ENCODE results near the gene CBR3.
"Not testable (repeated sequence)": the region's sequence is repeated elsewhere in the genome, so short reads cannot be mapped to it uniquely, and the experiment has no call there.

The CBR3 gene

GRCh38 chr21:36096398-36097290 is 38.2 kb upstream of the CBR3 start:
- Histone ChIP-seq H3K4me1 (peaks cover 0 to 14% (median 8%) of the 10 kb centered on the region in 4 donors), H3K36me3 (no peaks in the 10 kb centered on the region), H3K9me3 (no peaks in the 10 kb centered on the region), H3K27ac (no peak overlapping the region), H3K4me3 (no peak overlapping the region), H3K27me3 (no peaks in the 10 kb centered on the region)
- no peak for DNase-seq
- no peak for TF ChIP-seq CTCF (IDR thresholded peaks at IDR 0.05)
- intact Hi-C loops (cut with DNase I; ENCODE audit: low total_unique reads): no loop called here

GRCh38 chr21:36097427-36098181 is 37.3 kb upstream of the CBR3 start:
- H3K27ac ChIP-seq: peak overlapping the region in 1 of 2 donors; percentile 37
- no peak for TF ChIP-seq CTCF (IDR thresholded peaks at IDR 0.05)
- H3K9me3 ChIP-seq: no peaks in the 10 kb centered on the region
- DNase-seq: no peak
- H3K27me3 ChIP-seq: no peaks in the 10 kb centered on the region
- no peaks in the 10 kb centered on the region for H3K36me3 ChIP-seq
- intact Hi-C loops (cut with DNase I; ENCODE audit: low total_unique reads): no loop called here
- no peak overlapping the region for H3K4me3 ChIP-seq
- H3K4me1 ChIP-seq: peaks cover 0 to 14% (median 8%) of the 10 kb centered on the region in 4 donors

- DNase-seq: no peak
- Histone ChIP-seq H3K27ac (no peak overlapping the region), H3K4me3 (no peak overlapping the region), H3K9me3 (no peaks in the 10 kb centered on the region), H3K27me3 (no peaks in the 10 kb centered on the region), H3K4me1 (peaks cover 0 to 14% (median 8%) of the 10 kb centered on the region in 4 donors), H3K36me3 (no peaks in the 10 kb centered on the region)
- intact Hi-C loops (cut with DNase I; ENCODE audit: low total_unique reads): no loop called here
- TF ChIP-seq CTCF (IDR thresholded peaks at IDR 0.05): no peak
Measured at GRCh38 chr21:36098182-36098532, 36.7 kb upstream of the CBR3 start.

- intact Hi-C loops (cut with DNase I; ENCODE audit: low total_unique reads): no loop called here
- H3K4me1 ChIP-seq: peaks cover 0 to 14% (median 8%) of the 10 kb centered on the region in 4 donors
Measured at GRCh38 chr21:36099000-36099399, 35.9 kb upstream of the CBR3 start.

GRCh38 chr21:36099695-36100211 is 35.1 kb upstream of the CBR3 start:
- H3K9me3 ChIP-seq; H3K27ac ChIP-seq; intact Hi-C loops (cut with DNase I; ENCODE audit: low total_unique reads); DNase-seq; H3K4me3 ChIP-seq; H3K27me3 ChIP-seq; H3K36me3 ChIP-seq: not testable (repeated sequence)
- H3K4me1 ChIP-seq: peaks cover 0 to 19% (median 8%) of the 10 kb centered on the region in 4 donors

More at GRCh38 chr21:36099000-36099399, 35.9 kb upstream of the CBR3 start:
- no peak overlapping the region for H3K27ac ChIP-seq
- no peak for DNase-seq
- H3K27me3 ChIP-seq: no peaks in the 10 kb centered on the region
- no peak overlapping the region for H3K4me3 ChIP-seq
- H3K9me3 ChIP-seq: no peaks in the 10 kb centered on the region
- TF ChIP-seq CTCF (IDR thresholded peaks at IDR 0.05): no peak
- H3K36me3 ChIP-seq: no peaks in the 10 kb centered on the region

All from tibial artery (tissue), 4 donors.